Tibial nerve (tissue), 4 donors: ENCODE data around the gene C3orf22. TPM values are rescaled to one million over a fixed set of nuclear protein-coding genes. Genes with fewer than 3 reads are reported as not detected.

Experiments
- DNase-seq, 2 donors: peaks; one replicate each; pipeline ENCODE4 v3.0.0-alpha.2; 2019; ENCODE audit warnings: low spot score in 2 of 2
- H3K27ac ChIP-seq, 4 donors: fragments of 200-600 bp; sonication (generic) in 3 of 4; one replicate each; pipeline ENCODE4 v1.5.1; 2017 to 2019; ENCODE audit warnings: mild to moderate bottlenecking in 1 of 4
- H3K27me3 ChIP-seq, 2 donors: fragments of 200-600 bp; sonication (generic) in 1 of 2; one replicate each; pipeline versions ENCODE4 v1.5.1 to v1.6.0; 2017 to 2019
- H3K36me3 ChIP-seq, 3 donors: fragments of 200-600 bp; sonication (generic); one replicate each; pipeline ENCODE4 v1.5.1; 2018 to 2019
- H3K4me1 ChIP-seq, 4 donors: fragments of 200-600 bp; sonication (generic) in 3 of 4; one replicate each; pipeline ENCODE4 v1.5.1; 2017 to 2019
- H3K4me3 ChIP-seq, 4 donors: fragments of 200-600 bp; sonication (generic) in 3 of 4; one replicate each; pipeline ENCODE4 v1.5.1; 2017 to 2019; ENCODE audit warnings: mild to moderate bottlenecking in 1 of 4, moderate library complexity in 1 of 4
- H3K9me3 ChIP-seq, 4 donors: fragments of 200-600 bp; sonication (generic) in 3 of 4; one replicate each; pipeline ENCODE4 v1.5.1; 2017 to 2019
- EP300 ChIP-seq, 2 donors: sonication (generic); formaldehyde crosslinking; IDR thresholded peaks; one replicate each; pipeline ENCODE4 v1.6.1; 2017; ENCODE audit warnings: antibody characterized with exemption in 2 of 2, mild to moderate bottlenecking in 1 of 2
- POLR2A ChIP-seq, 2 donors: fragments of 450-650 bp; IDR thresholded peaks; one replicate each; pipeline ENCODE4 v1.6.1; 2017; ENCODE audit warnings: antibody characterized with exemption in 2 of 2, mild to moderate bottlenecking in 2 of 2, moderate library complexity in 2 of 2
- WGBS, 2 donors: methylation state at CpG; one replicate each; pipeline ENCODE4 v1.1.5; 2018; 5-methylcytosine and 5-hydroxymethylcytosine counted together
- total RNA-seq, 4 donors: library from RNA; depleted of rRNA; stranded (reverse); fragments of >200 nt; gene quantifications; one replicate each; pipeline ENCODE4 v1.1.0, GENCODE V29; 2016
- TF ChIP-seq, protein P1 (sequence below), 5 experiments: fragments of 200-600 bp in 3 of 5; fragments of 450-650 bp in 2 of 5; sonication (generic) in 3 of 5; IDR thresholded peaks; one replicate each; pipeline ENCODE4 v1.5.1; 2016 to 2019; ENCODE audit warnings: antibody characterized with exemption in 5 of 5, mild to moderate bottlenecking in 3 of 5, moderate library complexity in 2 of 5

The C3orf22 gene
- total RNA-seq, 4 donors from 2014 or later, result not detected

DNA sequence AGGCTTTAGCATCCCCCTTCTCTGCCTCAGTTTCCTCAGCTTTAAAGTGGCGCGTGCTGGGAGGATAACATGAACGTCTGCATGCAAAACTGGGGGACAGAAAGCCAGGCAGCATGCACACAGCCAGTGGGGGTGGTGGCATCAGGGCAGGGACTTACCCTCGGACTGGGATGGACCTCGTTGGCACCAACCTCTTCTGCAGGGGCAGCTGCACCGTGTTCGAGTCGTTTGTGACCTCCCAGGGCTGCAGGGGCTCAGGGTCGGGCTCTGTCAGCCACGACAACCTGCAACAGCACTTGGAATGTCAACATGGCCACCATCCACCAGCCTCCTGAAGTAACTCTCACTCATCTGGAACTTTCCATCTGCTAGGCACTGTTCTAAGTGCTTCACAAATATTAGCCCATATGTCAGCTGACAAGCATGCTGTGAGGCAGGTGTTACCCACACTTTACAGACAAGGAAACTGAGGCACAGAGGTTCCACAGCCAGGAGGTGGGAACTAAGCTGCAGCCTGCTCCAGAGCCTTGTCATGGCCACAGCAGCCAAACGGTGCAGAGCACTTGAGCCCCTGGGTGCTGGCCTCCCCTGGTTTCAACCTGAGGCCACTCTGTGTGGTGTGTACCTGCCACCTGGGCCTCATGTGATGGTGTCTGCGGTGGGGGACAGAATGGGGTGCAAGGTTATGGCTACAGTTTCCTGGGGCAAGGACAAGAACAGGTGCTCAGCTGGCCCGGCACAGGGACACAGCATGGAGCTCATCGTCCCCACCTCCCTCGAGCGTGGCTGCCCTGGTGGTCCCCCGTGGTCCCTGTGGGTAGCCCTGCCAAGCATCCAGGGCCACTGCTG, 6.7 kb downstream of the C3orf22 start:
- H3K27me3 ChIP-seq, result no peaks in the 10 kb centered on the region
- no peak overlapping the region for H3K4me3 ChIP-seq
- peaks cover 0 to 7% (median 0%) of the 10 kb centered on the region in 4 donors for H3K4me1 ChIP-seq
- no peaks in the 10 kb centered on the region for H3K9me3 ChIP-seq
- no peak overlapping the region for H3K27ac ChIP-seq
- TF ChIP-seq POLR2A (IDR thresholded peaks at IDR 0.05) (no peak), EP300 (IDR thresholded peaks at IDR 0.05) (no peak)
- TF ChIP-seq, protein P1, sequence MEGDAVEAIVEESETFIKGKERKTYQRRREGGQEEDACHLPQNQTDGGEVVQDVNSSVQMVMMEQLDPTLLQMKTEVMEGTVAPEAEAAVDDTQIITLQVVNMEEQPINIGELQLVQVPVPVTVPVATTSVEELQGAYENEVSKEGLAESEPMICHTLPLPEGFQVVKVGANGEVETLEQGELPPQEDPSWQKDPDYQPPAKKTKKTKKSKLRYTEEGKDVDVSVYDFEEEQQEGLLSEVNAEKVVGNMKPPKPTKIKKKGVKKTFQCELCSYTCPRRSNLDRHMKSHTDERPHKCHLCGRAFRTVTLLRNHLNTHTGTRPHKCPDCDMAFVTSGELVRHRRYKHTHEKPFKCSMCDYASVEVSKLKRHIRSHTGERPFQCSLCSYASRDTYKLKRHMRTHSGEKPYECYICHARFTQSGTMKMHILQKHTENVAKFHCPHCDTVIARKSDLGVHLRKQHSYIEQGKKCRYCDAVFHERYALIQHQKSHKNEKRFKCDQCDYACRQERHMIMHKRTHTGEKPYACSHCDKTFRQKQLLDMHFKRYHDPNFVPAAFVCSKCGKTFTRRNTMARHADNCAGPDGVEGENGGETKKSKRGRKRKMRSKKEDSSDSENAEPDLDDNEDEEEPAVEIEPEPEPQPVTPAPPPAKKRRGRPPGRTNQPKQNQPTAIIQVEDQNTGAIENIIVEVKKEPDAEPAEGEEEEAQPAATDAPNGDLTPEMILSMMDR (IDR thresholded peaks at IDR 0.05), result no peak
- no peaks in the 10 kb centered on the region for H3K36me3 ChIP-seq
- DNase-seq, result no peak
- WGBS, 2 donors, result 76 to 77% methylated on average over 9 to 13 of the region's 17 CpGs

DNA sequence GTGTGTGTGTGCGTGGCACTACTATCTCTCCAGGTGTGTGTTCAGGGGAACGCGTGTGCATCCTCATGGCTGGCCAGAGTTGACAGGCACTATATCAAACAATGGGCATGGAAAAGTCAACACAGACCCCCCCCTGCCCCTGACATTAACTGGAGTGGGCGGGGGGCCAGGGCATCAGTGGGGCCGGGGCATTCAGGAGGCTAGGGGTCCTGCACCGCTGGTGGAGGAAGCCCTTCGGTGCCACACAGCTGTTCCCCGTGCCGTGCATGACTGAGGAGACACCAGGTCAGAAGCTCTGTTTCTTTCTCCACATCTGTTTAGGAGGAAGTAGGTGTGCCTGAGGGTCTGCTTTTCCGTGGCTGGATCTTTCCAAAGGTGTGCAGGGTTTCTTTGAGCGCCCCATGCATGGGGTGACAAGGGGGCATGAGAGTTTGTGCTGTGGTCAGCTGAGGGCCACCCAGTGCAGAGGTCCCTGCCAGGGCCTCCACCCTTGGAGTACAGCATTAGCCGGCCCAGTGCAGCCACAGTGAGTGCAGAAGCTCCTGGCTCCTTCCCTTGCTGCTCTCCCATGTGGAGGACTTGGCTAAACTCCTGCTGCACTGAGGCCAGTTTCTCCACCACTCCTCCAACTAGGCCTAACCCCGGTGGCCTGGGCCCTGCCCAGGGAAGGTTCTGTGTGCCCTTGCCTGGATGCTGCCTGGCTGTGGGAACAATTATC, 7.5 kb downstream of the C3orf22 start:
- Histone ChIP-seq H3K9me3 (no peaks in the 10 kb centered on the region), H3K4me3 (no peak overlapping the region), H3K4me1 (peaks cover 0 to 7% (median 0%) of the 10 kb centered on the region in 4 donors), H3K36me3 (no peaks in the 10 kb centered on the region), H3K27me3 (no peaks in the 10 kb centered on the region), H3K27ac (no peak overlapping the region)
- whole genome bisulfite sequencing, 2 donors, result 56 to 67% methylated on average over 9 to 13 of the region's 13 CpGs
- DNase-seq, result no peak
- no peak for TF ChIP-seq EP300 (IDR thresholded peaks at IDR 0.05)
- no peak for TF ChIP-seq POLR2A (IDR thresholded peaks at IDR 0.05)
- TF ChIP-seq, protein P1 (IDR thresholded peaks at IDR 0.05), result no peak

DNA sequence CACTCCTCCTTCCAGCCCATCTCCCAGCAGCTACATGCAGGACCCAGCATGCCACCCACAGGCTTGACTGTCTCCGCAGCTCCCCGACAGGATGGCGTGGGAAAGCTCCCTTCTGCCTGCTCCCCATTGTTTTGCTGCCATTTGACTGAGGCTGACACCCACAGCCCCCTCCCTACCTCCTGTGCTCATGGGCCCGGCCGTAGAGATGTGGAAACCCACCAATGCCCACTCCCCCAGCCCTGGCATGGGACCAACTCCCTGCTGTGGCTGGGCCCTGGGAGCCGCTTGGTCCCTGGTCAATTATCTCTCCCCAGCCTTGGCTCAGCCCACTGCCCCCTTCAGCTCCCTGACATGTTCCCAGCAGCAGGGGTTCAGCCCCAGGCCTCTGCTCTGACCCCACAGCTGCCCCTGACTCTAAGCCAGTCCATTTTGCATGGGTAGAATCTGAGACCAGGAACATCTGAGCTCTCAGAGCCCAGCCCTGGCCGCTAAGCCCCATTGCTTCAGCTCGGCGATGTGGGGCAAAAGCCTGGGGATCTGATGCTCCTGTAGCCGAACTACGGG, 8.2 kb downstream of the C3orf22 start:
- TF ChIP-seq, protein P1 (IDR thresholded peaks at IDR 0.05), result no peak
- TF ChIP-seq EP300 (IDR thresholded peaks at IDR 0.05) (no peak), POLR2A (IDR thresholded peaks at IDR 0.05) (no peak)
- WGBS, 2 donors, result 73 to 74% methylated on average over 11 of the region's 11 CpGs
- Histone ChIP-seq H3K4me1 (peaks cover 0 to 7% (median 0%) of the 10 kb centered on the region in 4 donors), H3K36me3 (no peaks in the 10 kb centered on the region), H3K4me3 (no peak overlapping the region), H3K27me3 (no peaks in the 10 kb centered on the region), H3K9me3 (no peaks in the 10 kb centered on the region), H3K27ac (no peak overlapping the region)
- no peak for DNase-seq

DNA sequence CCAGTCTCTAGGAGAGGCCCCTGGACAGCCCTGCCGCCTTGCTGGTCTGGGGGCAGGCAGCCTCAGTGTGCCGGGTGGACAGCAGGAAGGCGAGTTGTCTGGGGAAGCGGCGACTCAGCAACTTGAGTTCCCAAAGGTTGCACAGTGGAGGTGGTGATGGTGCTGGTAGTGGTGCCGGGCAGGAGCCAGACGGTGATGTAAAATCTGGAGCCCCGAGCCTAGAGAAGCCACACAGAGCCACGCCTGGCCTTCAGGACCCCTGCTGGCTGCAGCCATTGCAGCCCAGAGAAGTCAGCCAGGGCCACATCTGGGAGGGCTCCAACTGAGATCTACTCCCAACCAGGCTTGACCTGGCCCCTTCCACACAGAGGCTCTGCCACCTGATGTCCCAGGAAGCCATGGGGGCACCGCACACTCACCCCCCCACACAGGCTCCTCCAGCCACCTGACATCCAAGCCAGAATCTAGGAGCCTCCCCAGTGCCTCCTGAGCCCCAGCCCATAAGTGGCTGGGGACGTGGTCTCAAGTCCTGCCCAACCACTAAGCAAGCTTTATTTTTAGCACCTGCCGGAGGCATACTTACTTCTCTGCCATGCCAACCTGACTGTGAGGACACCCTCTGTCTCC, 8.8 kb downstream of the C3orf22 start:
- H3K36me3 ChIP-seq, result no peaks in the 10 kb centered on the region
- no peak for TF ChIP-seq EP300 (IDR thresholded peaks at IDR 0.05)
- TF ChIP-seq POLR2A (IDR thresholded peaks at IDR 0.05), result no peak
- TF ChIP-seq, protein P1 (IDR thresholded peaks at IDR 0.05), result no peak
- DNase-seq, result no peak
- H3K4me1 ChIP-seq, result peaks cover 0 to 7% (median 0%) of the 10 kb centered on the region in 4 donors
- H3K27ac ChIP-seq, result no peak overlapping the region
- no peaks in the 10 kb centered on the region for H3K27me3 ChIP-seq
- H3K4me3 ChIP-seq, result no peak overlapping the region
- H3K9me3 ChIP-seq, result no peaks in the 10 kb centered on the region
- 70 to 74% methylated on average over 12 of the region's 12 CpGs for WGBS, 2 donors
